Measurements from ENCODE around the gene ZNF792.
"Not testable (repeated sequence)": the region's sequence is repeated elsewhere in the genome, so short reads cannot be mapped to it uniquely, and the experiment has no call there.

The ZNF792 gene

DNA sequence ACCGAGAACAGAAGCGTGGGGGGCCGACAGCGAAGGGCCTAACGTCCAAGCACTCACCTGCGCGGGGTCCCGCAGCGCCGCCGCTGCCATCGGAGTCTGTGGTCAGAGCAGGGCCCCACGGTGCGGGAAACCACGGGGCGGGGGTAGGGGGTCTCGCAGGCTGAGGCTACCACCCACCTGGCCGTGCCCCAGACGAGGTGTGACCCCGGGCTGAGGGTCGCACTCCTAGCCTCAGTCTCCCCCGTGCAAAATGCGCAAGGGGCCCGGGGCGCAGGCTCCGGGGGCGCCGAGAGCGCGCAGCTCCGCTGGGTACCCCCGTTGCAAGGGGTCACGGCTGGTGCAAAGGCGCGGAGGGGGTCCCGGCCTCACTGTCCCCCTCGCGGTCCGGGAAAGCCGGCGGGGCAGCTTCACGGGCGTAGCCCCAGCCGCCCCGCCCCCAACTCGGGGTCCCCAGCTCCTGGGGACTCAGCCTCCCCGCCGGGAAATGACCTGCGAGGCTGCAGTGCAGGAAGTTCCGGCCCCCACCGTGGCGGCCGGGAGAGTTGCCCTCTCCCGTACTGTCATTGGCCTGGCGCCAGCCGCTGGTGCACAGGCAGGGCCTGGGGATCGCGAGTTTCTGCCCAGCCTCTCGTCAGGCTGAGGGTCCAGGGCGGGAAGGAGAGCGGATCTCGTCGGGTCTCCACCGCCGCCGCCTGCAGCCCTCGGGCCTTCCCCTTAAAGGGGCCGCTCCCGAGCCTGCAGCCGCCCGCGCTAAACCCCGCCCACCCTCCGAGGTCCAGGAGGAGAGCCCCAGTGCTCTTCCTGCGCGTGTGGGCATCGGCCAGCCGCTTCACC lies at the start of gene ZNF792:
Gene ZNF792, minus strand, starts transcription at position 657 of the 834 bp plus-strand sequence. Its CDS starts 567 bp downstream, at position 90.
- DNase-seq = peak; percentile 22 to 56

DNA sequence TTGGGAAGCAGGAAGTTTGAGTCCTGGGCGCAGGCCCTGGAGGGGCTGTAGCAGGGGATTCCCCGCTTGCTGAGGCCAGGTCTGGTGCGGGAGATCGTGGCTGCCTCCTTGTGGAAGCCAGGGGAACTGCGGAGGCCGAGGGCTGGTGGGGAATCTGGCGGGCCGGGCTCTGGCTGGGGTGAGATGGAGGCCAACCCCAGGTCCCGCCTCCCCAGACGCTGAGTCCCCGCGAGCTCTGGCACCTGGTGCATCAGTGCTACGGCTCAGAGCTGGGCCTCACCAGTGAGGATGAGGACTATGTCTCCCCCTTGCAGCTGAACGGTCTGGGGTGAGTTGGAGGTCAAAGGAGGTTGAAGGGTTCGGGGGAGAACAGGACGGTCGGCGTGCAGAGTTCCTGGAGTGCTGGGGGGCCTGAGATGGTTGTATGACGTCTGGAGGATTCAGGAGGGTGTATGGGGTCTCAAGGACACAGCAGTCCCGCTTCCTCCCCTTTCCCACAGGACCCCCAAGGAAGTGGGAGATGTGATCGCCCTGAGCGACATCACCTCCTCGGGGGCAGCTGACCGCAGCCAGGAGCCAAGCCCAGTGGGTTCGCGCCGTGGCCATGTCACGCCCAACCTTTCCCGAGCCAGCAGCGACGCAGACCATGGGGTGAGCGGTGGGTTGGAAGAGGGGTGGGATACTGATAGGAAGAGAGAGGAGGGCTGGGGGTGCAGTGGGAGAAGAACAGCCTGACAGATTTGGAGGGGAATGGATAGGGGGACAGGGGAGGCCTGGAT lies 49.2 kb upstream of the ZNF792 start:
- peak; percentile 72 to 81 for DNase-seq

DNA sequence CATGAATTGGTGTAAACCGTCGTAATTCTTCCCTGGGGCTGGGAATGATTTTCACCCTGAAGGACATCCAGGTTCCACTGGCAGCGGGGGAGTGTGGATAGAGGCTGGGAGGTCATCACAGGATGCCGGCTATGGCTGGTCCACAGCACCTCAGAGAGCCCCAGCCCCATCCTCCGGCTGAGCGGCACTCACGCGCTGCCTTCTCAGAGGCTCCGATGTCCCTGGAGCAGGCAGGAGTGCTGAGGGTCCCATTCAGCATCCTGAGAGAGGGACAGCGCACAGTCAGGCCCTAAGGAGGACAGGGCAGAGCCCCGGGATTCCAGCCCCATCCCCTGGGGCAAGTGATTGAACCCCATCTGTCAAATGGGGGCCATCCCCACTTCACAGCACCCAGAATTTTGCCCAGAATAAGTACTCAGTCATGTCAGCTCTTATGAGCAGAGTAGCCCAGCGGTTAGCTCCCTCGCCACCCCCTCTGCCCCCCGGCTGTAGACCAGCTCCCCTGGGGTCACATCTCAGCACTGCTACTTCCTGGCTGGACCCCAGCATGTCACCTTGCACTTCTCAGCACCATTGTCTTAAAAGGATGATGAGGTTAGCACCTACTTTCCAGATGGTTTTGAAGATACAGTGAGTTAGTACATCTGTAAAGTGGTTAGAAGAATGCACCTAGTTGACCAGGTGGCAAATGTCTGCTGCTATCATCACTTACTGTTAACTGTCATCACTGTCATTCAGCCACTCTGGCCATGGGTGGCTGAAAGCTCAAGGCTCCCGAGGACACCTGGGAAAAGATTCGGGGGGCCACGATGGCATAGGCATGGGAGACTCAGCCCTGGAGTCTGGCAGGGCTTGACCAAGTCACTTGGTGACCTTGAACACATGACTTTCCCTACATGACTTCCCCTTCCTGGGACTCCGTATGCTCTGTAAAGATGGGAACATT lies 48.0 kb upstream of the ZNF792 start:
- no peak for DNase-seq

DNA sequence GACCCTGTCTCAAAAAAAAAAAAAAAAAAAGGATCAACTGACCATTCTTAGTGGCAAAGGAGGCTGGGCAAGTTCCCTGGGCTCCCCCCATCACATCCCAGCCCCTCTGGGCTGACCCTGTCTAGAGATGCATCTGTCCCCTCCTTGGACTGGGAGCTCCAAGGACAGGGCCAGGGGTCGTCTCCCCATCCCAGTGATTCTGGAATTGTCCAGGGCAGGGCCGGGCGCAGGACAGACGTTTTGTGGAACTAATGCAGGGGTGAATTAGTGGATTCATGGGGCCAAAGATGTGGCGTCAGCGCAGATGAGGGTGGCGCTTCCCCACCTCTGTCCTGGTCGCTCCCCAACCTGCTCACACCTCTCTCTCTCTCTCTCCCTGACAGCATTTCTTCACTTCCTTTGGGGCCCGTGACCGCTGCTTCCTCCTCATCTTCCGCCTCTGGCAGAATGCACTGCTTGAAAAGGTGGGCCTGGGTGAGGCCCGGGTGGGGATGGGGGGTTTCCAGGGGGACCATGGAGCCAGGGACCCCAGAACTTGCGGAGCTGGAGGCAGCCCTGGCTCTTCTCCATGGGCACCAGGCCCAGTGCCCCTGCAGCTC lies 47.2 kb upstream of the ZNF792 start:
- no peak for DNase-seq

DNA sequence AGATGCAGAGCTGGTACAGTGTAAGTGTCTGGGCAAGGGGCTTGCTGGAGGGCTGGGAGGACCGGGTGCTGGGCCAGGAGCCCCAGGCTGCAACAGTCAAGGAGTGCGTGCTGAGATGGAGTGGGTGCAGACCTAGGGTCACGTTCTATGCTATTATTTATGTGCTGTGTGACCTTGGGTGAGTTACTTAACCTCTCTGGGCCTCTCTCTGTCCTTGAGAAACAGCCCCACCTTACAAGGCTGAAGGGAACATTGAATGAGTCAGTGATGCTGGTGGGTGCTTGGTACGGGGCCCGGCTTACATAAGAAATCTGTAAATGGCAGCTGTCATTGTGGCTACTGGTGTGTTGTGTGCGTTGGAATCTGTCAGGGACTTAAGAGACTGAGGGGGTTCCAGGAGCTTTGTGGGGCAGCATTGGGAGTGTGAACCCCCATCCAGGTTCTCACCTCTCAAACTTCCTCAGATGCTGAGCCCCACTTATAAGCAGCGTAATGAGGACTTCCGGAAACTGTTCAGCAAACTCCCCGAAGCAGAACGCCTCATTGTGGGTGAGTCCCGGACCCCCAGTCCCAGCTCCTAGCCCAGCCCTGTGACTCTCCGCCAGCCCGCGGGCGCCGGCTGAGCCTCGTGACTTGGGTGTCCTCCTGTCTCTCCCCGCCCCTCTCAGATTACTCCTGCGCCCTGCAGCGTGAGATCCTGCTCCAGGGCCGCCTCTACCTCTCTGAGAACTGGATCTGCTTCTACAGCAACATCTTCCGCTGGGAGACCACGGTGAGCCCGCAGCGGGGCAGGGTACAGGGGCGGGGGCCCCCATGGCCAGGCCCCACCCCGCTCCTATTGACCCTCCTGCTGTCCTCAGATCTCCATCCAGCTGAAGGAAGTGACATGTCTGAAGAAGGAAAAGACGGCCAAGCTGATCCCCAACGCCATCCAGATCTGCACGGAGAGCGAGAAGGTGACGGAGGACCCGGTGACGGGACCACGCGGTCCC lies 45.7 kb upstream of the ZNF792 start:
- DNase-seq = no peak

DNA sequence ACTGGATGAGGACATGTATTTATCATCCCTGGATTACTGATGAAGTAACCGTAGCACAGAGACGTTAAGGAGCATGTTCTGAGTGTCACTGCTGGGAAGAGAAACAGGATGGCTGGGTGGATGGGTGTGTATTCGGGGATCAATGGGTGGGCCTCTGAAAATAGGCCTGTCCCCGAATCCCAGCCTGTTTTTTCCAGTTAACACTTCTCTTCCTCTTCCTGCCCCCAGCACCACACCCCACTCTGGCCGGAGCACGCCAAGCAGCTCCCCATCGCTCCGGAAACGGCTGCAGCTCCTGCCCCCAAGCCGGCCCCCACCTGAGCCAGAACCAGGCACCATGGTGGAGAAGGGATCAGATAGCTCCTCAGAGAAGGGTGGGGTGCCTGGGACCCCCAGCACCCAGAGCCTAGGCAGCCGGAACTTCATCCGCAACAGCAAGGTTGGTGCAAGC lies 44.9 kb upstream of the ZNF792 start:
- no peak for DNase-seq

DNA sequence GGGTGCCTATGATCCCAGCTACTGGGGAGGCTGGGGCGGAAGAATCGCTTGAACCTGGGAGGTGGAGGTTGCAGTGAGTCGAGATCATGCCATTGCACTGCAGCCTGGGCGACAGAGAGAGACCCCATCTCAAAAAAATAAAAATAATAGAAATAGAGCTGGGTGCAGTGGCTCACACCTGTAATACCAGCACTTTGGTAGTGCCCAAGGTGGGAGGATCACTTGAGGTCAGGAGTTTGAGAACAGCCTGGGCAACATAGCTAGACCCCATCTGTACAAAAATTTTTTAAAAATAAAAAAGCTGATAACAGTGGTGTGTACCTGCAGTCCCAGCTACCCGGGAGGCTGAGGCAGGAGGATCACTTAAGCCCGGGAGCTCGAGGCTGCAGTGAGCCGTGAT lies 43.4 kb upstream of the ZNF792 start:
- DNase-seq = not testable (repeated sequence)

DNA sequence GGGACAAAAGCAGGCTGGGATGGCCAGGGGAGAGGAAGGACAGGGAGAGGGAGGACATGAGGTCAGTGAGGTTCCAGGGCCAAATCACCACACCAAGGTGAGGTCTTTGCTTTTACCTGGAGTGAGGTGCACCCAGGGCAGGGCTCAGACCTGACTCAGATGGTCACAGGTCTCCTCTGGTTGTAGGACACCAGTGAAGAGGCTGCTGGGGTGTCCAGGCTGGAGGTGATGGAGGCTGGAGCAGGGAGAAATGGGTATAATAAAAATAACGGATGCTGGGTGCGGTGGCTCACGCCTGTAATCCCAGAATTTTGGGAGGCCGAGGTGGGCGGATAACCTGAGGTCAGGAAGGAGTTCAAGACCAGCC lies 43.0 kb upstream of the ZNF792 start:
- no peak for DNase-seq

DNA sequence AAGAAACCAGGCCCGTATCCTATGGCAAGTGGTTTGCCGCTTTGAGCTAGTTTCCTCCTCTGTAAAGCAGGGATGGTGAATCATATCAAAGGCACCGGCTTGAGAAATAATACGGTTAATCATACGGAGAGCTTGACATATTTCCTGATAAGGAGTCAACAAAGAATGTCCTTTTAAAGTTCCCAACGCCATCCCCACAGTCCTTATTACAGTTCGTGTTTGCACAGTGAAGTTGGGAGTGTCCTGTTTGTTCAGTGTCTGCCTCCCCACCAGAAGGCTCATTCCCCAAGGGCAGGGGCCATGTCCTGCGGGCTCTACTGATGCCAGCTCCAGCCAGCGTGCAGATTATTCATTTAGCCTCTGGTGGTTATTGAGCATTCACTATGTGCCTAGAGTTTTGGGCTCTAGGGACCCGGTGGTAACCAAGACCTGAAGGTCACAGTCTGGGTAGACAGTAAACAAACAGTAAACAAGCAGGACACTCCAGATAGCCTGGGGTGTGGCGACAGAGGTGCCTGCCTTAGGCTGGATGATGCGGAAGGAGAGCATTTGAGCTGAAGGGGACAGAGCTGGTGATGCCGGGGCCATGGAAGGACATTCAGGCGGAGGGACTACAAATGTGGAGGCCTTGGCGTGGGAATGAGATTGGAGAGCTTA lies 42.4 kb upstream of the ZNF792 start:
- no peak for DNase-seq

DNA sequence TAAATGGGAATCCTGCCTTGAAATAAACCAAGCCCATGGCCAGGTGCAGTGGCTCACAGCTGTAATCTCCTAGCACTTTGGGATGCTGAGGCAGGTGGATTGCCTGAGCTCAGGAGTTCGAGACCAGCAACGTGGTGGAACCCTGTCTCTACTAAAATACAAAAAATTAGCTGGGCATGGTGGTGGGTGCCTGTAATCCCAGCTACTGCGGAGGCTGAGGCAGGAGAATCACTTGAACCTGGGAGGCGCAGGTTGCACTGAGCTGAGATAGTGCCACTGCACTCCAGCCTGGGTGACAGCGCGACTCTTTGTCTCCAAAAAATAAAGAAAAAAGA lies 41.9 kb upstream of the ZNF792 start:
- not testable (repeated sequence) for DNase-seq

DNA sequence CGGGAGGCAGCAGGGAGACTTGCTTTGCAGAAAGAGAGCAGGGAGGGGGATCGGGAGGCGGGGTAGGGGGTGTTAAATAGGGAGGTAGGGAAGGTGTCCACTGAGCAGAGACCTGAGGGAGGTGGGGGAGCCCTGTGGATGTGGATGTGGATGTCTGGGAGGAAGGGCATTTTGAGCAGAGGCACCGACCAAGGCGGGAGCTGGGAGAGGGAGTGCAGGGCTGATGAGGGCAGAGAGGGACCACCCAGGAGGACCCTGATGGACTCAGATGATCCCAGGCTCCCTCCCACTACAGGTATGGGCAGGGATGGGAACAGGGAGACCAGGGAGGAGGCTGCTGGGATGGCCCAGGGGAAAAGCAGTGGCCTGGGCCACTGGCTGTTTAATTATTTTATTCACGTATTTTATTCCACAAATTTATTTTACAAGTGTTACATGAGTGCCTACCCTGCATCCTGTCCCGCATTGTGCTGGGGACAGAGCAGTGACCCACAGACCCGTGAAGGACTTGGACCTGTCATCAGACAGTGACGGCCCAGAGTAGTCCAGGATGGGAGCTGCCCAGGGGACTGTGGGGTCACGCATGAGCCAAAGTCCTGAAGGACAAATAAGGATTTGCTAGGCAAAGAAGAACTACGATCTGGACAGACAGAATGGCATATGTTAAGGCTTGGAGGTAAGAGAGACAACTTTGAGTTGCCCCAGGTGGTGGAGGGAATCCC lies 41.4 kb upstream of the ZNF792 start:
- DNase-seq = no peak

DNA sequence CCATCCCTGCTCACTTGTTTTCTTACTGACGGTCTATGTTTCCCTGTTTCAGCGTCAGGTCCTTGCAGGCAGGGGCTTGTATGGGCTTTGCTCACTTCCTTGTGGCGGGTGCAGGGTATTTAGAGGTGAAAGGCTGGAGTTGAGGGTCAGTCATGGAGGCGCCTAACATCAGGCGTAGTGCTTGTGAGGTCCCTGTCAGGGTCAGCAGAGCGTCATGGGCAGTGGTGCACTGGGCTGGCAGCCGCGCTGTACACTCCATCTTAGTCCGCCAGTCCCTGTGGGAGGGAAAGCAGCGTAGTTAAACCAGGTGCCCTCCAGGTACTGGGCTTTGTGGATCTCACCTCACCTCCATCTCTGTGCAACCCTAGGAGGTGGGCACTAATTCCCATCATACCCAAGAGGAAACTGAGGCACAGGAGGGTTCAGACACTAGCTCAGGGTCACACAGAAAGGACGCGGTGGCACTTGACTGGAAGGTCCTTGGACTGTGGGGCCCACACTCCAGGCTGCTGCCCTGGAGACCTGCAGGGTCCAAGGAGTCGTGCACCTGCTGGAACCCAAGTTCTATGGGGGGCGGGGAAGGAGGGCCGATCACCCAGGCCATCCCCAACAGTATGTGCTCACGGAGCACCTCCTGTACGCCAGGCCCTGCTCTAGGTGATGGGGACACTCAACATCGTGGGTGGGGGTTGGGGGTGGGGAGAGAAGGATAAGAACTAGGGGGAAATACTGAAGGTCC lies 40.7 kb upstream of the ZNF792 start:
- no peak for DNase-seq

DNA sequence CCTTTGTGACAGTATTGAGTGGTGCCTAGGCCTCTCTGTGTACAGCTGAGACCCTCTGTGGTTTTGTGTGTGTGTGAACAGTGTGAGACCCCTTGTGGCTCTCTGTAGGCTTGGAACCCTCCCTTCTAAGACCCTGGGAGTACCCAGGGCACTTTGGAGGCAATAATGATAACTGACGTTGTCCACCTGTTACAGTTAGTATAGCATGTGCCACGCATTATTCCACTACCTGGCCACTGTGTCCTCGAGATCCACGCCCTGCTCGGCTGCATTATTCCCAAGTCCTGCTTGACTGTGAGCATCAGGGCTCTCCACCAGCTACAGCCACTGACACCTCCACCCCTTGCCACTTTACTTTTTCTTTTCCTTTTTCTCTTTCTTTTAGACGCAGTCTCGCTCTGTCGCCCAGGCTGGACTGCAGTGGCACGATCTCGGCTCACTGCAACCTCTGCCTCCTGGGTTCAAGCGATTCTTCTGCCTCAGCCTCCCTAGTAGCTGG lies 38.1 kb upstream of the ZNF792 start:
- no peak for DNase-seq

DNA sequence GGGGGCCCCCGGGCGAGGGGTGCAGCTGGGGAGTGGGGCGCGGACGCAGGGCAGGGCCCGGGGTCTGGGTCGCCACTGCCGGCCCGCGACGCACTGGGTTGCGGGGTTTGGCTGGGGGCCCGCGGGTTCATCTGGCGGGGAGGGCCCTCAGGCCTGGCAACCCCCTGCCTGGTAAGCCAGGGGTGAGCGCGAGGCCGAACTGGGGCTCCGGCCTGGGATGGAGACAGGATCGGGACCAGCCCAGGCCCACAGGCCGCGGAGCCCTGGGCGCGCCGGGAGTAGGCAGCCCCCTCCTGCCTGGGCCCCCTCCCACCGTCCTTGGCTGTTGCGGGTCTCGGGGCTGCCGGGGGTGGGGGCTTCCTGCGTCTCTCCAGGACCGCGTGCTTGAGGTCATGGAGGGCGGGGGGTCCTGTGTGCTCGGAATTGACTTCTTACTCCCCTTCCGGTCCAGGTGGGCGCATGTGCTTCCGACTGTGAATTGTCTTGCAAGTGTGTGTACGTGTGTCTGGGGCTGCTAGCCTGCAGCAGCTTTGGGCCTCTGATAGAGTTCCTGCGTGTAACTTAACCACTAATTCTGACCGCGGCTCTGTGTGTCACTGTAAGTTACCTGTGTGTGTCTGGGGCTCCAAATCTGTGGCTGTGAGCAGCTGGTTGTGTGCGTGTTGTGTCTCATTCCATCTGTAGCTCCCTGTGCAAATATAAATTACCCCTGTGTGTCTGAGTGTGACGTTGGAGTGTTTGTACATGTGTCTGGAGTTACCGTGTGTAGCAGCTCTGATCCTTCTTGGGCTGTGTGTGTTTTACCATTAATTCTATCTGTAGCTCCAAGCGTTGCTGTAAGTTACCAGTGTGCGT lies 36.8 kb upstream of the ZNF792 start:
- peak; percentile 52 to 55 for DNase-seq

DNA sequence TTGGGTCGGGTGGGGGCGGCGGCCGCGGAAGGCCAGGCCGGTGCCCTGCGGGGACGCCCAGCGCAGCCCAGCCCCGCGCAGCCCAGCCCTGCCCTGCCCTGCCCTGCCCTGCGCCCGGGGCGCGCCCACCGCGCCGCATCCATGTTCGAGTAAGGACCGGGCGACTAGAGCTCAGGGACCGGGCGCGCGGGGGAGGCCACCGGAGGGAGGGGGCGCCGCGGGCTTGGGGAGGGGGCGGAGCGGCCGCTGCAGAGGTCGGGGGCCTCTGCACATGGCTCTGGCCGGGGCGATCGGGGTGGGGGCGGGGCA lies 36.3 kb upstream of the ZNF792 start:
- no peak for DNase-seq

DNA sequence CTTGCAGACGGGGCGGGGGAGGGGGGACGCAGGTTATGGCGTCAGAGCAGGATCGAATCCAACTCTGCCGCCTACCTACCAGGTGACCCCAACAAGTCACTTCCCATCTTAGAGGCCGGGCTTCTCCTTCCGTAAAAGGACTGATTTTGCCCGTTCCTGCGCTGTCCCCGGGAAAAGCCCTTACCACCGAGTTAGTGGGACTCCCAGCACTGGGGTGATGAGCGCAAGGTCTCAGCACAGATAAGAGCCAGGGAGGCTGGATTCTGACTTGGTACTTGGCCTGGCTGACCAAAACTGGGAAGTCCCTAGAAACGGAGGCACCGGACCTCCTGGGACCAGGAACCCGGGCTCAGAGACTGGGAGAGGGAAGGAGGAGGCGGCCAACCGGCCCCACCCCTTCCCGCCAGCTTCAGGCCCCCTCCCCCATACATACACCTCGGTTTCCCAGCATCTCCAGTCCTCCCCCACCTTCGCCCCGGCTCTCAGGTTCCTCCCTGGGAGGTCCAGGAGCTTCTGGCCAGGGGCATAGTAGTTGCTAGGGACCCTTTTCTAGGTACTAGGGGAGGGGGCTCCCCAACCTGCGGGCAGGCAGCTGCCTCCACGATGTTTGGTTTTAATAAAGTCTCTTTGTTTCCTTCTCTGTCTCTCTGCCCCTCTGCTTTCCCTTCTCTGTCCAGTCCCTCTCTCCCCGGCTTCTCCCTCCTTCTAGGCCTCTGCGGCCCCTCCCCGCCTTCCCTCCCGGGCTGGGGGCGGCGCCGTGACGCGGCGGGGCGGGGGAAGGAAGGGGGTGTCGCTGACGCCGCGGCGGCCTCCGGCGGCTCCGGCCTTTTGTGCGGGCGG lies 35.7 kb upstream of the ZNF792 start, which contains the start of gene GRAMD1A:
Gene GRAMD1A, plus strand, starts transcription at position 826 of the 840 bp plus-strand sequence. CDS start 156 bp downstream, outside the sequence.
- peak; percentile 68 to 79 for DNase-seq
